ENCODE results near the gene BPGM. TPM values are rescaled to one million over a fixed set of nuclear protein-coding genes. Genes with fewer than 3 reads are reported as not detected.

The BPGM gene
- total and polyA plus RNA-seq, 2 donors from 2014 or later = 21.2 to 53.5 TPM

- DNase-seq = peak in 1 of 5 donors; percentile 45
- FAIRE-seq = no peak
- H3K9me3 ChIP-seq (ENCODE audit: control insufficient read depth in 2 of 3, insufficient read depth in 1 of 3, low read length in 3 of 3) = no peaks in the 10 kb centered on the region
- peak overlapping the region; percentile 75 to 87 for H3K27ac ChIP-seq (ENCODE audit: low read depth in 2 of 2, low read length in 2 of 2)
- peak overlapping the region; percentile 95 to 99 (median 98) for H3K4me3 ChIP-seq (ENCODE audit: low read length in 3 of 3)
- intact Hi-C loops (cut with DNase I) = no loop called here
- peak overlapping the region; percentile 67 to 98 (median 96) for H3K9ac ChIP-seq (ENCODE audit: low read length in 3 of 3)
- H3K36me3 ChIP-seq (ENCODE audit: control insufficient read depth in 2 of 3, insufficient read depth in 3 of 3, low read length in 3 of 3) = no peaks in the 10 kb centered on the region
- no peaks in the 10 kb centered on the region for H3K27me3 ChIP-seq (ENCODE audit: control insufficient read depth, insufficient read depth, low read length)
- H3K4me1 ChIP-seq (ENCODE audit: control insufficient read depth in 2 of 3, insufficient read depth in 2 of 3, low read depth in 1 of 3, low read length in 3 of 3) = peaks cover 0 to 10% (median 7%) of the 10 kb centered on the region in 3 donors
- TF ChIP-seq CTCF (IDR thresholded peaks at IDR 0.05; ENCODE audit: borderline replicate concordance, extremely low read depth, insufficient read depth) = no peak
Observed at GRCh38 chr7:134645935-134646334, 718 bp upstream of the BPGM start.

- DNase-seq (no peak), FAIRE-seq (no peak)
- no peaks in the 10 kb centered on the region for H3K27me3 ChIP-seq (ENCODE audit: control insufficient read depth, insufficient read depth, low read length)
- no peak overlapping the region for H3K9ac ChIP-seq (ENCODE audit: low read length in 3 of 3)
- H3K36me3 ChIP-seq (ENCODE audit: control insufficient read depth in 2 of 3, insufficient read depth in 3 of 3, low read length in 3 of 3) = no peaks in the 10 kb centered on the region
- H3K4me1 ChIP-seq (ENCODE audit: control insufficient read depth in 2 of 3, insufficient read depth in 2 of 3, low read depth in 1 of 3, low read length in 3 of 3) = peaks cover 0 to 10% (median 7%) of the 10 kb centered on the region in 3 donors
- no peak overlapping the region for H3K4me3 ChIP-seq (ENCODE audit: low read length in 3 of 3)
- intact Hi-C loops (cut with DNase I) = no loop called here
- no peaks in the 10 kb centered on the region for H3K9me3 ChIP-seq (ENCODE audit: control insufficient read depth in 2 of 3, insufficient read depth in 1 of 3, low read length in 3 of 3)
- no peak overlapping the region for H3K27ac ChIP-seq (ENCODE audit: low read depth in 2 of 2, low read length in 2 of 2)
- TF ChIP-seq CTCF (IDR thresholded peaks at IDR 0.05; ENCODE audit: borderline replicate concordance, extremely low read depth, insufficient read depth) = no peak
Observed at GRCh38 chr7:134648456-134648855, 1.8 kb downstream of the BPGM start.

- H3K27ac ChIP-seq (ENCODE audit: low read depth in 2 of 2, low read length in 2 of 2) = no peak overlapping the region
- DNase-seq (no peak), FAIRE-seq (no peak)
- H3K9me3 ChIP-seq (ENCODE audit: control insufficient read depth in 2 of 3, insufficient read depth in 1 of 3, low read length in 3 of 3) = no peaks in the 10 kb centered on the region
- no peak overlapping the region for H3K9ac ChIP-seq (ENCODE audit: low read length in 3 of 3)
- no peaks in the 10 kb centered on the region for H3K36me3 ChIP-seq (ENCODE audit: control insufficient read depth in 2 of 3, insufficient read depth in 3 of 3, low read length in 3 of 3)
- peaks cover 0 to 10% (median 7%) of the 10 kb centered on the region in 3 donors for H3K4me1 ChIP-seq (ENCODE audit: control insufficient read depth in 2 of 3, insufficient read depth in 2 of 3, low read depth in 1 of 3, low read length in 3 of 3)
- H3K27me3 ChIP-seq (ENCODE audit: control insufficient read depth, insufficient read depth, low read length) = no peaks in the 10 kb centered on the region
- no peak for TF ChIP-seq CTCF (IDR thresholded peaks at IDR 0.05; ENCODE audit: borderline replicate concordance, extremely low read depth, insufficient read depth)
- intact Hi-C loops (cut with DNase I) = no loop called here
- no peak overlapping the region for H3K4me3 ChIP-seq (ENCODE audit: low read length in 3 of 3)
Observed at GRCh38 chr7:134649226-134649775, 2.6 kb downstream of the BPGM start.

GRCh38 chr7:134651991-134652390, 5.3 kb downstream of the BPGM start:
- peaks cover 0 to 3% (median 0%) of the 10 kb centered on the region in 3 donors for H3K4me1 ChIP-seq (ENCODE audit: control insufficient read depth in 2 of 3, insufficient read depth in 2 of 3, low read depth in 1 of 3, low read length in 3 of 3)
- intact Hi-C loops (cut with DNase I) = no loop called here
- H3K36me3 ChIP-seq (ENCODE audit: control insufficient read depth in 2 of 3, insufficient read depth in 3 of 3, low read length in 3 of 3) = no peaks in the 10 kb centered on the region
- no peaks in the 10 kb centered on the region for H3K9me3 ChIP-seq (ENCODE audit: control insufficient read depth in 2 of 3, insufficient read depth in 1 of 3, low read length in 3 of 3)
- H3K9ac ChIP-seq (ENCODE audit: low read length in 3 of 3) = no peak overlapping the region
- no peak overlapping the region for H3K4me3 ChIP-seq (ENCODE audit: low read length in 3 of 3)
- no peaks in the 10 kb centered on the region for H3K27me3 ChIP-seq (ENCODE audit: control insufficient read depth, insufficient read depth, low read length)
- no peak for TF ChIP-seq CTCF (IDR thresholded peaks at IDR 0.05; ENCODE audit: borderline replicate concordance, extremely low read depth, insufficient read depth)
- no peak overlapping the region for H3K27ac ChIP-seq (ENCODE audit: low read depth in 2 of 2, low read length in 2 of 2)
- FAIRE-seq = no peak
- DNase-seq = no peak
